ENCODE data around the gene DTNB.
A peak's percentile ranks its signal among the peaks of the same experiment; 100 is the strongest.
"Not testable (repeated sequence)": the region's sequence is repeated elsewhere in the genome, so short reads cannot be mapped to it uniquely, and the experiment has no call there.

The DTNB gene

GRCh38 chr2:25685741-25686140 lies 12.4 kb upstream of the DTNB start:
- H3K27me3 ChIP-seq (ENCODE audit: control insufficient read depth in 5 of 5, insufficient read depth in 4 of 5, low read length in 5 of 5): no peaks in the 10 kb centered on the region
- no peak overlapping the region for H3K27ac ChIP-seq (ENCODE audit: low read depth, low read length)
- no peaks in the 10 kb centered on the region for H3K9me3 ChIP-seq (ENCODE audit: control insufficient read depth in 5 of 5, low read length in 5 of 5)
- no peaks in the 10 kb centered on the region for H3K36me3 ChIP-seq (ENCODE audit: control insufficient read depth in 5 of 5, insufficient read depth in 5 of 5, low read length in 5 of 5)
- no peaks in the 10 kb centered on the region for H3K4me1 ChIP-seq (ENCODE audit: control insufficient read depth in 5 of 5, insufficient read depth in 5 of 5, low read length in 5 of 5)
- H3K4me3 ChIP-seq (ENCODE audit: low read depth in 1 of 5, low read length in 5 of 5): no peak overlapping the region
- H3K9ac ChIP-seq (ENCODE audit: low read length in 5 of 5): no peak overlapping the region

GRCh38 chr2:25684577-25685473 lies 11.4 kb upstream of the DTNB start:
- Histone ChIP-seq H3K27ac (ENCODE audit: low read depth, low read length) (no peak overlapping the region), H3K4me3 (ENCODE audit: low read depth in 1 of 5, low read length in 5 of 5) (no peak overlapping the region), H3K27me3 (ENCODE audit: control insufficient read depth in 5 of 5, insufficient read depth in 4 of 5, low read length in 5 of 5) (no peaks in the 10 kb centered on the region), H3K9me3 (ENCODE audit: control insufficient read depth in 5 of 5, low read length in 5 of 5) (no peaks in the 10 kb centered on the region), H3K36me3 (ENCODE audit: control insufficient read depth in 5 of 5, insufficient read depth in 5 of 5, low read length in 5 of 5) (no peaks in the 10 kb centered on the region), H3K4me1 (ENCODE audit: control insufficient read depth in 5 of 5, insufficient read depth in 5 of 5, low read length in 5 of 5) (no peaks in the 10 kb centered on the region), H3K9ac (ENCODE audit: low read length in 5 of 5) (no peak overlapping the region)

- Histone ChIP-seq H3K27me3 (ENCODE audit: control insufficient read depth in 5 of 5, insufficient read depth in 4 of 5, low read length in 5 of 5) (no peaks in the 10 kb centered on the region), H3K4me1 (ENCODE audit: control insufficient read depth in 5 of 5, insufficient read depth in 5 of 5, low read length in 5 of 5) (no peaks in the 10 kb centered on the region), H3K36me3 (ENCODE audit: control insufficient read depth in 5 of 5, insufficient read depth in 5 of 5, low read length in 5 of 5) (no peaks in the 10 kb centered on the region), H3K9me3 (ENCODE audit: control insufficient read depth in 5 of 5, low read length in 5 of 5) (no peaks in the 10 kb centered on the region), H3K4me3 (ENCODE audit: low read depth in 1 of 5, low read length in 5 of 5) (no peak overlapping the region), H3K27ac (ENCODE audit: low read depth, low read length) (no peak overlapping the region), H3K9ac (ENCODE audit: low read length in 5 of 5) (no peak overlapping the region)
These were observed 8.7 kb upstream of the DTNB start for GRCh38 chr2:25682082-25682481.

GRCh38 chr2:25677877-25678276 lies 4.5 kb upstream of the DTNB start:
- Histone ChIP-seq H3K4me3 (ENCODE audit: low read depth in 1 of 5, low read length in 5 of 5) (no peak overlapping the region), H3K27ac (ENCODE audit: low read depth, low read length) (no peak overlapping the region), H3K27me3 (ENCODE audit: control insufficient read depth in 5 of 5, insufficient read depth in 4 of 5, low read length in 5 of 5) (no peaks in the 10 kb centered on the region), H3K9me3 (ENCODE audit: control insufficient read depth in 5 of 5, low read length in 5 of 5) (peaks cover 0 to 4% (median 0%) of the 10 kb centered on the region in 5 donors), H3K4me1 (ENCODE audit: control insufficient read depth in 5 of 5, insufficient read depth in 5 of 5, low read length in 5 of 5) (peaks cover 0 to 9% (median 5%) of the 10 kb centered on the region in 5 donors), H3K9ac (ENCODE audit: low read length in 5 of 5) (no peak overlapping the region), H3K36me3 (ENCODE audit: control insufficient read depth in 5 of 5, insufficient read depth in 5 of 5, low read length in 5 of 5) (no peaks in the 10 kb centered on the region)

GRCh38 chr2:25674077-25674362 lies 643 bp upstream of the DTNB start:
- H3K27me3 ChIP-seq (ENCODE audit: control insufficient read depth in 5 of 5, insufficient read depth in 4 of 5, low read length in 5 of 5): no peaks in the 10 kb centered on the region
- H3K9ac ChIP-seq (ENCODE audit: low read length in 5 of 5): peak overlapping the region in 4 of 5 donors; percentile 45 to 64 (median 52)
- H3K27ac ChIP-seq (ENCODE audit: low read depth, low read length): peak overlapping the region; percentile 71
- peak overlapping the region; percentile 65 to 79 (median 70) for H3K4me3 ChIP-seq (ENCODE audit: low read depth in 1 of 5, low read length in 5 of 5)
- H3K9me3 ChIP-seq (ENCODE audit: control insufficient read depth in 5 of 5, low read length in 5 of 5): peaks cover 0 to 4% (median 0%) of the 10 kb centered on the region in 5 donors
- no peaks in the 10 kb centered on the region for H3K36me3 ChIP-seq (ENCODE audit: control insufficient read depth in 5 of 5, insufficient read depth in 5 of 5, low read length in 5 of 5)
- peaks cover 1 to 21% (median 13%) of the 10 kb centered on the region in 5 donors for H3K4me1 ChIP-seq (ENCODE audit: control insufficient read depth in 5 of 5, insufficient read depth in 5 of 5, low read length in 5 of 5)

- Histone ChIP-seq H3K27ac (ENCODE audit: low read depth, low read length) (no peak overlapping the region), H3K9ac (ENCODE audit: low read length in 5 of 5) (peak overlapping the region in 4 of 5 donors; percentile 66 to 81 (median 69)), H3K4me3 (ENCODE audit: low read depth in 1 of 5, low read length in 5 of 5) (peak overlapping the region; percentile 71 to 87 (median 83)), H3K4me1 (ENCODE audit: control insufficient read depth in 5 of 5, insufficient read depth in 5 of 5, low read length in 5 of 5) (peaks cover 1 to 21% (median 13%) of the 10 kb centered on the region in 5 donors), H3K9me3 (ENCODE audit: control insufficient read depth in 5 of 5, low read length in 5 of 5) (peaks cover 0 to 4% (median 0%) of the 10 kb centered on the region in 5 donors), H3K27me3 (ENCODE audit: control insufficient read depth in 5 of 5, insufficient read depth in 4 of 5, low read length in 5 of 5) (no peaks in the 10 kb centered on the region), H3K36me3 (ENCODE audit: control insufficient read depth in 5 of 5, insufficient read depth in 5 of 5, low read length in 5 of 5) (no peaks in the 10 kb centered on the region)
These were observed 680 bp downstream of the DTNB start for GRCh38 chr2:25672494-25673299.

GRCh38 chr2:25671622-25672021 lies 1.8 kb downstream of the DTNB start:
- Histone ChIP-seq H3K4me1 (ENCODE audit: control insufficient read depth in 5 of 5, insufficient read depth in 5 of 5, low read length in 5 of 5) (peaks cover 1 to 21% (median 13%) of the 10 kb centered on the region in 5 donors), H3K9ac (ENCODE audit: low read length in 5 of 5) (no peak overlapping the region), H3K9me3 (ENCODE audit: control insufficient read depth in 5 of 5, low read length in 5 of 5) (peaks cover 0 to 2% (median 0%) of the 10 kb centered on the region in 5 donors), H3K27me3 (ENCODE audit: control insufficient read depth in 5 of 5, insufficient read depth in 4 of 5, low read length in 5 of 5) (no peaks in the 10 kb centered on the region), H3K27ac (ENCODE audit: low read depth, low read length) (no peak overlapping the region), H3K36me3 (ENCODE audit: control insufficient read depth in 5 of 5, insufficient read depth in 5 of 5, low read length in 5 of 5) (no peaks in the 10 kb centered on the region), H3K4me3 (ENCODE audit: low read depth in 1 of 5, low read length in 5 of 5) (no peak overlapping the region)

GRCh38 chr2:25669520-25669919 lies 3.9 kb downstream of the DTNB start:
- no peaks in the 10 kb centered on the region for H3K36me3 ChIP-seq (ENCODE audit: control insufficient read depth in 5 of 5, insufficient read depth in 5 of 5, low read length in 5 of 5)
- peaks cover 1 to 22% (median 15%) of the 10 kb centered on the region in 5 donors for H3K4me1 ChIP-seq (ENCODE audit: control insufficient read depth in 5 of 5, insufficient read depth in 5 of 5, low read length in 5 of 5)
- H3K27me3 ChIP-seq (ENCODE audit: control insufficient read depth in 5 of 5, insufficient read depth in 4 of 5, low read length in 5 of 5): no peaks in the 10 kb centered on the region
- H3K9ac ChIP-seq (ENCODE audit: low read length in 5 of 5): no peak overlapping the region
- no peaks in the 10 kb centered on the region for H3K9me3 ChIP-seq (ENCODE audit: control insufficient read depth in 5 of 5, low read length in 5 of 5)
- no peak overlapping the region for H3K4me3 ChIP-seq (ENCODE audit: low read depth in 1 of 5, low read length in 5 of 5)
- no peak overlapping the region for H3K27ac ChIP-seq (ENCODE audit: low read depth, low read length)

- Histone ChIP-seq H3K27me3 (ENCODE audit: control insufficient read depth in 5 of 5, insufficient read depth in 4 of 5, low read length in 5 of 5) (no peaks in the 10 kb centered on the region), H3K9me3 (ENCODE audit: control insufficient read depth in 5 of 5, low read length in 5 of 5) (no peaks in the 10 kb centered on the region), H3K9ac (ENCODE audit: low read length in 5 of 5) (no peak overlapping the region), H3K4me1 (ENCODE audit: control insufficient read depth in 5 of 5, insufficient read depth in 5 of 5, low read length in 5 of 5) (peaks cover 0 to 7% (median 0%) of the 10 kb centered on the region in 5 donors), H3K27ac (ENCODE audit: low read depth, low read length) (no peak overlapping the region), H3K36me3 (ENCODE audit: control insufficient read depth in 5 of 5, insufficient read depth in 5 of 5, low read length in 5 of 5) (no peaks in the 10 kb centered on the region), H3K4me3 (ENCODE audit: low read depth in 1 of 5, low read length in 5 of 5) (no peak overlapping the region)
These were observed 7.2 kb downstream of the DTNB start for GRCh38 chr2:25666218-25666617.

GRCh38 chr2:25665429-25665828 lies 7.9 kb downstream of the DTNB start:
- not testable (repeated sequence) for H3K9ac ChIP-seq (ENCODE audit: low read length in 5 of 5); H3K27ac ChIP-seq (ENCODE audit: low read depth, low read length); H3K27me3 ChIP-seq (ENCODE audit: control insufficient read depth in 5 of 5, insufficient read depth in 4 of 5, low read length in 5 of 5); H3K4me1 ChIP-seq (ENCODE audit: control insufficient read depth in 5 of 5, insufficient read depth in 5 of 5, low read length in 5 of 5); H3K9me3 ChIP-seq (ENCODE audit: control insufficient read depth in 5 of 5, low read length in 5 of 5); H3K4me3 ChIP-seq (ENCODE audit: low read depth in 1 of 5, low read length in 5 of 5); H3K36me3 ChIP-seq (ENCODE audit: control insufficient read depth in 5 of 5, insufficient read depth in 5 of 5, low read length in 5 of 5)

All from subcutaneous abdominal adipose tissue (tissue), 5 donors.